IPS-15b (cell line): ENCODE measurements around the gene CELF5.
A peak's percentile ranks its signal among the peaks of the same experiment; 100 is the strongest.
"Not testable (repeated sequence)": the region's sequence is repeated elsewhere in the genome, so short reads cannot be mapped to it uniquely, and the experiment has no call there.

Experiments used
- H3K27me3 ChIP-seq: one replicate; pipeline ENCODE4 v1.6.1; 2013; ENCODE audit warnings: low read length; ENCODE audit not compliant: control insufficient read depth, insufficient read depth
- H3K36me3 ChIP-seq: one replicate; pipeline ENCODE4 v1.6.1; 2013; ENCODE audit warnings: low read length; ENCODE audit not compliant: control insufficient read depth, insufficient read depth
- H3K4me1 ChIP-seq: one replicate; pipeline ENCODE4 v1.6.1; 2013; ENCODE audit warnings: mild to moderate bottlenecking, low read length; ENCODE audit not compliant: control insufficient read depth, insufficient read depth
- H3K4me3 ChIP-seq: one replicate; pipeline ENCODE4 v1.5.1; 2013; ENCODE audit warnings: low read depth, low read length
- H3K9ac ChIP-seq: one replicate; pipeline ENCODE4 v1.6.1; 2013; ENCODE audit warnings: low read depth, mild to moderate bottlenecking, low read length
- H3K9me3 ChIP-seq: one replicate; pipeline ENCODE4 v1.6.1; 2013; ENCODE audit warnings: mild to moderate bottlenecking, low read length; ENCODE audit not compliant: control insufficient read depth, insufficient read depth

Gene CELF5

GRCh38 chr19:3186160-3186688 is 38.2 kb upstream of the CELF5 start:
- Histone ChIP-seq H3K36me3 (peaks cover 18% of the 10 kb centered on the region), H3K4me1 (peaks cover 3% of the 10 kb centered on the region), H3K9ac (peak overlapping the region; percentile 85), H3K9me3 (no peaks in the 10 kb centered on the region), H3K4me3 (peak overlapping the region; percentile 87), H3K27me3 (no peaks in the 10 kb centered on the region)

DNA sequence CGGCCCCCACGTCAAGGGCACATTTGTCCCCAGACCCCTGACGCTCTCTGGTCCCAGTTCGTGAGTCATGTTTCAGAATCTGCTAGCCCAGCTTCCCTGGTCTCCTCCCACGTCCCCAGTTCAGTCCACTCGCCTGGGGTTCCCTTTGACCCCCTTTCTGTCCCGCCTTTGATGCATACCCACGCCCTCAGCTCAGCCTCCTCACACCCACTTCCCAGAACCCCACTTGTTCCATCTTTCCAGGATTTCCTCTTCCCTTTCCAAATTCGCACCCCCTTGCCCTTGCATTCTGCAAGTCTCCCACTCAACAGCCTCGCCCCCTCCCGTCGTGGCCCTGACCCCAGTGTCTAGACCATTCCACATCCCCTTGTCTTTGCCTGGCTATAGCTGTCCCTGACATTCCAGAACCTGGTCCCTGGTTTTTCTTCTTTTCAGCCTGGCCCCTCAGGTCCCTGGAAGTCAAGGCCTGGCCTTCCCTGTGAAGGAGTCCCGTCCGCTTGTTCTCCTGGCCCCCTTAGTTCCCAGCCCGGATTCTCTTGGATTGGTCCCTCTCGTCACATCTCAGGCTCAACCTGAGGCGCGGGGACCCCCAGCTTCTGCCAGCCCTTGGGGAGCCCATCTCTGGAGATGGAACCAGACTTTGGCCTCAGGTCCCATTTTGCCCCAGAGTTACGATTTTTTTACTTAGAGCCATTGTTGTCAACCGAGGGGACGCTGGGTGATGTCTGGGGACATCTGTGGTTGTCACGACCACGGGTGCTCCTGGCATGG is 37.4 kb upstream of the CELF5 start:
- Histone ChIP-seq H3K4me3 (peak overlapping the region; percentile 87), H3K9ac (peak overlapping the region; percentile 85), H3K27me3 (no peaks in the 10 kb centered on the region), H3K36me3 (peaks cover 18% of the 10 kb centered on the region), H3K9me3 (no peaks in the 10 kb centered on the region), H3K4me1 (peaks cover 3% of the 10 kb centered on the region)

GRCh38 chr19:3187662-3188511 is 36.6 kb upstream of the CELF5 start:
- no peaks in the 10 kb centered on the region for H3K9me3 ChIP-seq
- peaks cover 3% of the 10 kb centered on the region for H3K4me1 ChIP-seq
- no peak overlapping the region for H3K4me3 ChIP-seq
- H3K36me3 ChIP-seq: peaks cover 18% of the 10 kb centered on the region
- H3K9ac ChIP-seq: no peak overlapping the region
- H3K27me3 ChIP-seq: no peaks in the 10 kb centered on the region

DNA sequence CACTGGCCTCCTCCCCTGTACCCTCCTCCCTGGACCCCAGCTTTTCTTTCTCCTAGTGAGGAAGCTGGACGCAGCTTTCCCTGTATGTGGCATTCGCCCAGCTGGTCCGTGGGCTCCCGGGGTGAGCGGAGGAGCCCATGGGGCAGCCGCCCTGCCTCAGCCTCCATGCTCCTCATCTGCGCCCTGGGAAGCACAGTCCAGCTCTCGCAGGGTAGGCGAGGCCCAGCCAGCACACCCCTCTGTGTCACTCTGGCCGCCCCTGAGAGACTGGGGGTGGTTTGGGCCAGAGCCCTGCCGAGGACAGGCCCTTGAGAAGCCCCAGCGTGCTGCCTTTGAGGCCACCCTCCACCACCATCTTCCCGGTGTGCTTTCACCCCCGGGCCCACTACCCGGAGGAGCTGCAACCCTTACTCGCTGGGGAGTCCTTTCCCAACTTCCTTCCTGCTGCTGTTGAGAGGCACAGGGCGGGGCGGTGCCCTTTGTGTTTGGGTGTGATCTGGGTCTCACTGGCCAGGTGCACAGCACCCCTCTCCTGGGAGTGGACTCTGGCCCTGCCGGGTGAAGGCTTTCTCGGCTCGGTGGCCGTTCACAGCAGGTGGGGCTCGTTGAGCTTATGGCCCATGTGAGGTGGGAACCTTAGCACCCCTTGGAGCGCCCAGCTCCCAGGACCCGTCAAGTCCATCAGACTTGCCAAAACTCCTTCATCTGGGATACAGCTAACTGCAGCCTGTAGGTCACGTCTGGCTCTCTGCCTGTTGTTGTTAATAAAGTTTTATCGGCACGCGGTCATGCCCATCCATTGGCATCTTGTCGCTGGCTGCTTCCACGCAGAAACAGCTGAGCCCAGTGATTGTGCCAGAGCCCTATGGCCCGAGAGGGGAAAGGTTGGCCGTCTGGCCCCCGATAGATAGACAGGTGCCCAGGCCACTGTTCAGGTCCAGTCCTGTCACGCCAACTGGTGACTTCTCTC is 35.5 kb upstream of the CELF5 start:
- Histone ChIP-seq H3K36me3 (peaks cover 24% of the 10 kb centered on the region), H3K9me3 (no peaks in the 10 kb centered on the region), H3K9ac (peak overlapping the region; percentile 16), H3K4me1 (peaks cover 3% of the 10 kb centered on the region), H3K27me3 (no peaks in the 10 kb centered on the region), H3K4me3 (no peak overlapping the region)

DNA sequence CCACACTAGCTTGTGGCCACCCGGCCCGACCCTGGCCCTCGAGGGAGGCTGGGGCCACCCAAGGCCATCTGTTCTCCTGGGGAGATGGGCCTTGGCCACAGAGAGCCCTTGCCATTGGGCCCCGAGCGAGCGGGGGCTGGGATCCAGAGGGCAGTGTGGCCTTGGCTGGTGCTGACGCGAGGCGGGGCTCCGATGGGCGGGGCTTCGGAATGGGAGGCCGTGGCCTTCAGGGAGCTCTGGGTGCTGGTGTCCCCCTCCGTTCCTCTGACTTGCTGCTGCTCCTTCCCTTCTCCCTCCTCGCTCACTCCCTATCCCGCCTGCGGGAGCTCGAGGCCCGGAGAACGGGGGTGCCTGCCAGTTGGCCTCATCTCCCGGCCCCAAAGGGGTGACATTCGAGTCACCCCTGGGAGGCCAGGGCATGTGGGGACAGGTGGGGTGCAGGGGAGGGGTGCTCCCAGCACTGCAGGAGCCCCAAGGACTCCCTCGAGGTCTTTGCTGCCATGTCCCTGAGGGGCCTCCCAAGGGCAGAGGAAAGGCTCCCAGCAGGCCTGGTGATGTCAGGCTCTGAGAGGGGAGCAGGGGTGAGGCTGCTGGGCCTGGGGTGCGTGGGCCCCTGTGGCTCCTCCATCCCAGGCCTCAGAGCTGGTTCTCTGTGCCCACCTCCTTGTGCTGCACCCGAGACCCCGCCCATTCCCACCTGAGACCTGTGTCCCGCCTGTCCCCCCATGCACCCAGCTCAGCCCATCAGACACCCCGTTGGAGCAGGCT is 34.6 kb upstream of the CELF5 start:
- Histone ChIP-seq H3K9ac (no peak overlapping the region), H3K36me3 (peaks cover 26% of the 10 kb centered on the region)

GRCh38 chr19:3190470-3190770 is 34.0 kb upstream of the CELF5 start:
- H3K9ac ChIP-seq: no peak overlapping the region
- H3K4me1 ChIP-seq: peaks cover 3% of the 10 kb centered on the region
- no peak overlapping the region for H3K4me3 ChIP-seq
- no peaks in the 10 kb centered on the region for H3K9me3 ChIP-seq
- H3K36me3 ChIP-seq: peaks cover 26% of the 10 kb centered on the region
- H3K27me3 ChIP-seq: no peaks in the 10 kb centered on the region

More for the DNA sequence above, 34.6 kb upstream of the CELF5 start:
- H3K9me3 ChIP-seq: no peaks in the 10 kb centered on the region
- no peaks in the 10 kb centered on the region for H3K27me3 ChIP-seq
- no peak overlapping the region for H3K4me3 ChIP-seq
- peaks cover 3% of the 10 kb centered on the region for H3K4me1 ChIP-seq

DNA sequence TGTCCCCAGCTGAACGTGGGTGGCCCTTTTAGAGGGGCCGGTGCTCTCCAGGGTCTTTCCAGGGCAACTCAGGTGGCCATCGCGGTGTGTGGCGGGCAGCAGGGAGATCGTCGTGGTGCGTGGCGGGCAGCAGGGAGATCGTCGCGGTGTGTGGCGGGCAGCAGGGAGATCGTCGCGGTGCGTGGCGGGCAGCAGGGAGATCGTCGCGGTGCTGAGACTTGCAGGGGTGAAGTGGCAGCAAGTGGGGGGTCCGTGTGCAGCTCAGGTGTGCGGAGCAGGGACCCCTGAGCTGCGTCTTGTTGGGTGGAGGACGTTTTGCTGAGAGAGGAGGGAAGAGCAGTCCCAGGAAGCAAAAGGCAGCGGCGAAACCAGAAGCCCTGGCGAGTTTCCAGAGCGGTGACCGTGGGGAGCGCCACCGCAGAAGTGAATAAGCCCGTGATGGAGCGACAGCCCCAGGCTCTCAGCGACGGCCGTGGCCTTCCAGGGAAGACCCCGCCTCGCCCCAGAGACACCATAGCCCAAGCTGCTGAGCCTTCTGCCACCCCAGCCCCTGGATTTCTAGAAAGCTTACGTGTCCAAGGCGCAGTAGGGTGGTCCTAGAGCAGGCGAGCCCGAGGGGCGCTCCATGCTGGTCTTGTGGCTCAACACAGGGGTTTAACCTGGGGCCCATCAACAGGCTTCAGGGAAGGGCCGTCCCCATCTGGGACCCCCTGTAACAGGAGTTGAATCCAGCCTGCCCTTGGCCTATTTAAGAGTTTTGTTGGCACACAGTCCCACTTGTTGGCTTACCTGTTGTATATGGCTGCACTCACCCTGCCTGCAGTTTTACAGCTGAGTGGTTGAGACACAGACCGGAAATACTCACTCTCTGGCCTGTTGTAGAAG is 33.3 kb upstream of the CELF5 start:
- Histone ChIP-seq H3K4me1 (peaks cover 3% of the 10 kb centered on the region), H3K9ac (no peak overlapping the region), H3K9me3 (no peaks in the 10 kb centered on the region), H3K27me3 (no peaks in the 10 kb centered on the region), H3K4me3 (no peak overlapping the region), H3K36me3 (peaks cover 27% of the 10 kb centered on the region)

- not testable (repeated sequence) for H3K4me3 ChIP-seq, H3K9me3 ChIP-seq, H3K9ac ChIP-seq, H3K4me1 ChIP-seq, H3K27me3 ChIP-seq
- peaks cover 31% of the 10 kb centered on the region for H3K36me3 ChIP-seq
Measured at GRCh38 chr19:3191806-3192104, 32.7 kb upstream of the CELF5 start.

- Histone ChIP-seq H3K4me3 (no peak overlapping the region), H3K36me3 (peaks cover 34% of the 10 kb centered on the region), H3K9ac (no peak overlapping the region), H3K9me3 (no peaks in the 10 kb centered on the region), H3K4me1 (peaks cover under 1% of the 10 kb centered on the region), H3K27me3 (no peaks in the 10 kb centered on the region)
Measured at GRCh38 chr19:3192228-3192635, 32.2 kb upstream of the CELF5 start.

- no peaks in the 10 kb centered on the region for H3K9me3 ChIP-seq
- peaks cover 32% of the 10 kb centered on the region for H3K36me3 ChIP-seq
- no peak overlapping the region for H3K4me3 ChIP-seq
- H3K9ac ChIP-seq: no peak overlapping the region
- H3K4me1 ChIP-seq: no peaks in the 10 kb centered on the region
- no peaks in the 10 kb centered on the region for H3K27me3 ChIP-seq
Measured at GRCh38 chr19:3192684-3193083, 31.8 kb upstream of the CELF5 start.
